Left ventricle myocardium superior (tissue), 1 donor: ENCODE results near the gene RCHY1. TPM values are rescaled to one million over a fixed set of nuclear protein-coding genes. Genes with fewer than 3 reads are reported as not detected.
"Not testable (repeated sequence)": the region's sequence is repeated elsewhere in the genome, so short reads cannot be mapped to it uniquely, and the experiment has no call there.

Experiments used
- ATAC-seq: fragments of 200-7000 bp; cut with Tn5 transposase; one replicate; pipeline ENCODE4 v1.9.1; 2020; ENCODE audit warnings: mild to moderate bottlenecking, moderate library complexity
- DNase-seq: peaks from one replicate; pipeline ENCODE4 v3.0.0-alpha.2; 2020
- intact Hi-C: fragments of 100-400 bp; cut with micrococcal nuclease; formaldehyde crosslinking; loops from one replicate; pipeline ENCODE4 v1.11.0; 2022
- total RNA-seq: library from RNA; stranded (reverse); fragmentation: NEBNext Ultra II Directional; extraction: Animal tissue kit (Norgen Biotek cat#: 25700); gene quantifications from one replicate; pipeline ENCODE4 v1.2.1, GENCODE V29; 2021
- donor health status: DM: no; HTN: yes; CAD: no; lungs with severe emphysema.

RCHY1 gene
- total RNA-seq, 1 donor from 2014 or later: 50.5 TPM

- intact Hi-C loops: no loop called here
- ATAC-seq: no peak
- no peak for DNase-seq
These were observed 11.7 kb upstream of the RCHY1 start for GRCh38 chr4:75525910-75526309.

- no peak for ATAC-seq
- no peak for DNase-seq
- intact Hi-C loops: no loop called here
These were observed 10.9 kb upstream of the RCHY1 start for GRCh38 chr4:75525086-75525485.

GRCh38 chr4:75519452-75519851 is 5.2 kb upstream of the RCHY1 start:
- DNase-seq, ATAC-seq, intact Hi-C loops: not testable (repeated sequence)

DNA sequence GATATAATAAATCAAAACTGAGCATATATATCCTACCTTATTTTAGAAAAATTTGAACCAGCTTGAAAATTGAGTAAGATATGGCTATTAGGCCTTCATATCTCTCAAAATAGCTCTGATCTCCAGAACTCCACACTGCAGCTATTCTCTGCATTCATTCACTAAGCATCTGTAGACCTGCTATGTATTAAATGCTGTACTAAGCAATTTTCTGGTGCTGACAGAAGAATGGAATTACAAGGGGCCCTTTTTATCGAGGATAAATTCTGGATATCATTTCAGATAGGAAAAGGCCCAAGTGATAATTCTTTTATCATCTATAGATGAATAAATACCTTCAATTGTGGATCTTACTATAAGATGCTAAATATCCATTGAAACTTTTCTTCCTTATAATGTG is 1.9 kb upstream of the RCHY1 start:
- DNase-seq (no peak), ATAC-seq (no peak)
- intact Hi-C loops: no loop called here

DNA sequence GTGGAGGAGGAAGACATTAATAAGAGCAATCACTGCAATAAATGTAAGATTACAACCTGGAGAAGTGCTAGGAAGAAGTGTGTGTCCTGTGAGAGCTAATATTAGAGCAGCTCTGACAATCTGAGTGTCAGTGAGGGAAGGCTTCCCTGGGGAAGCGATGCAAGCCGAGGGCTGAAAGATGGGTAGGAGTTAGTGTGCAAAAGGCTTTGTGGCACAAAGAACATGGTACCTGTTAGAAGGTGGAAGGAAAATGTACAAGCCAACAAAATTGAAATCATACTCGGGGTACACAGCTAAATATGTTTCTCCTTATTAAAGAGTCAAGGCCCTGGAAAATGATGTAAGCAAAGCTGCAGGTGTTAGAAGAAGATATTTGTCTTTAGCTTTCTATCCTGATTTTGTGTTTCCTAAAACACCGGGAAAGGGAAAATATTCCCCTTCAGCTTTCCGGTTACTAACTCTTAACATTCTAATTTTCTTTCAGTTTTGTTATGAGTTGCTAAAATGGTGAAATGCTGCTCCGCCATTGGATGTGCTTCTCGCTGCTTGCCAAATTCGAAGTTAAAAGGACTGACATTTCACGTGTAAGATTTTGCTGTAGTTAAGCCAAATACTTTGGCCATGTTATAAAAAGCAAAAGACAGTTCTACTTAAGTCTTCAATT is 878 bp upstream of the RCHY1 start:
- ATAC-seq: peak; percentile 3
- intact Hi-C loops: no loop called here
- no peak for DNase-seq

- DNase-seq (no peak), ATAC-seq (peak; percentile 2)
- intact Hi-C loops: no loop called here
These were observed 575 bp downstream of the RCHY1 start for GRCh38 chr4:75513526-75514130.

- intact Hi-C loops: no loop called here
These were observed 1.6 kb downstream of the RCHY1 start for GRCh38 chr4:75512386-75513211.

GRCh38 chr4:75511841-75512240 is 2.4 kb downstream of the RCHY1 start:
- intact Hi-C loops: no loop called here
- ATAC-seq (no peak), DNase-seq (no peak)

More at GRCh38 chr4:75512386-75513211, 1.6 kb downstream of the RCHY1 start:
- DNase-seq (no peak), ATAC-seq (no peak)

DNA sequence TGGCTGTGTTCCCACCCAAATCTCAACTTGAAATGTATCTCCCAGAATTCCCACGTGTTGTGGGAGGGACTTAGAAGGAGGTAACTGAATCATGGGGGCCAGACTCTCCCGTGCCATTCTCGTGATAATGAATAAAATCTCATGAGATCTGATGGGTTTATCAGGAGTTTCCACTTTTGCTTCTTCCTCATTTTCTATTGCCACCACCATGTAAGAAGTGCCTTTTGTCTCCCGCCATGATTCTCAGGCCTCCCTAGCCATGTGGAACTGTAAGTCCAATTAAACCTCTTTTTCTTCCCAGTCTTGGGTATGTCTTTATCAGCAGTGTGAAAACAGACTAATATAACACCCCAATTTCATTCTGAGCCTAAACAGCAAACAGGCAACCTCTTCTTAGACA is 4.6 kb downstream of the RCHY1 start:
- ATAC-seq, DNase-seq, intact Hi-C loops: not testable (repeated sequence)

- intact Hi-C loops: no loop called here
- no peak for ATAC-seq
- DNase-seq: no peak
These were observed 8.6 kb downstream of the RCHY1 start for GRCh38 chr4:75505630-75506029.

DNA sequence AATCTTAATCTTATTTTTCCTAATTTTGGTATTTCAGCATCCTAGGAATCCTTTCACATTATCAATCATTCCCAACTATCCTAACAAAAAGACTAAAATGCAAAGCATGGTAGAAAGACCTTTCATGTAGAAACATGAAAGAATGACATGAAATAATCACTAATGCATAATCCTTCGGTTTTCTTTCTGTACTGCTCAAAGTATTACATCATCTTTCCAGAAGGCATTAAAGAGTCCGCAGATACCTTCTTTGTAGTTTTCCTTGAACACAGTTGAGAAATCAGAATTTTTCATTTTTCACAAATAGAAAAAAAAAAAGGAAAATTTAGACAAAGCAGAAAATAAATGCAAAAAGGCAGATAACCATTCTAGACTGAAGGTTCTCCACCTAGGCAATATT is 11.5 kb downstream of the RCHY1 start:
- intact Hi-C loops: no loop called here
- DNase-seq (no peak), ATAC-seq (no peak)

GRCh38 chr4:75499900-75500299 is 14.3 kb downstream of the RCHY1 start:
- intact Hi-C loops: no loop called here
- DNase-seq: no peak
- ATAC-seq: no peak

DNA sequence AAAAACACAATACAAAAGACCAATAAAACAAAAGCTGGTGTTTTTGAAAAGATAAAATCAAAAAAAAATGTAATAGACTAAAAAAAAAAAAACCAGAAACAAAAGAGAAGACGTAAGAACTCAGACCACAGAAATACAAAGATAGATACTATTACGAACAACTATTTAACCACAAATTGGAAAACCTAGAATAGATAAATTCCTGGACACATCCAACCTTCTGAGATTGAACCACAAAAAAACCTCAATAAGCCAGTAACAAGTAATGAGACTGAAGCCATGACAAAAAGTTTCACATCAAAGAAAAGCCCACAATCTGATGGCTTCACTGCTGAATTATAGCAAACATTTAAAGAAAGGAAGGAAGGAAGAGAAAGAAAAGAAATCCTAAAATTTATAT is 16.2 kb downstream of the RCHY1 start:
- DNase-seq: no peak
- intact Hi-C loops: no loop called here
- no peak for ATAC-seq

DNA sequence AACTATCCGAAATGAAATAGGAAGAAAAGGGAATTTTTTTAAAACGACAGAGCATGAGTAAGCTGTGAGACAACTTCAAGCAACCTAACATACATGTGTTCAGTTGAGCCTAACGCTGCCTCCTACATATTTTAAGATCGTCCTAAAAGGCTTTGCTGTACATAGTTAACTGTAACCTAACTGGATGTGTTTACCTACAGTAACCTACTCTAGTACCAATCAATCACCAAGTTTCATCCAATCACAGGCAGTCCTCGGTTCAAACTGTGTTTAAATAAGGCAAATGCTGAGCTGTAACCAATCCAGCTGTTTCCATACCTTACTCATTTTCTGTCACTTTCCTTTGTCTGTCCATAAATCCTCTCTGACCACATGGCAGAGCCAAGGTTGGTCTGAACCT is 17.1 kb downstream of the RCHY1 start:
- DNase-seq: no peak
- intact Hi-C loops: no loop called here
- ATAC-seq: no peak

DNA sequence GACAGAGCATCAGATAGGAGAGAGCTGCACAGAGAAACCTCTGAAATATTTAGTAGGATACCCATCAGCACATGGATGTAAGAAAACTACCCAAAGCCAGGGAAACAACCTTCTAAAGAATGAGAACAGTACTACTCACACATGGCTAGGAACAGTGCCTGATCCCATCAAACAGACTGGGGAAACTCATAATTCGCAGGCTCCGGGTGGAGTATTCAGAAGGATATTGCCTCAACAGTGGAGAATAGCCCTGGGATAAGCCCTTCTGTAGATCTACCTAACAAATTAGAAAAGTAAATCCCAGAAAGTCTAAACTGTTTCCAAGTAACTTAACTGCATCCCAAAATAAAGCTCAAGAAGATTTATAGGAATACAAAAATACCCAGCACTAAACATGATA is 17.8 kb downstream of the RCHY1 start:
- no peak for DNase-seq
- intact Hi-C loops: no loop called here
- ATAC-seq: no peak

- DNase-seq: no peak
- no peak for ATAC-seq
- intact Hi-C loops: no loop called here
These were observed 18.7 kb downstream of the RCHY1 start for GRCh38 chr4:75495476-75495875.

DNA sequence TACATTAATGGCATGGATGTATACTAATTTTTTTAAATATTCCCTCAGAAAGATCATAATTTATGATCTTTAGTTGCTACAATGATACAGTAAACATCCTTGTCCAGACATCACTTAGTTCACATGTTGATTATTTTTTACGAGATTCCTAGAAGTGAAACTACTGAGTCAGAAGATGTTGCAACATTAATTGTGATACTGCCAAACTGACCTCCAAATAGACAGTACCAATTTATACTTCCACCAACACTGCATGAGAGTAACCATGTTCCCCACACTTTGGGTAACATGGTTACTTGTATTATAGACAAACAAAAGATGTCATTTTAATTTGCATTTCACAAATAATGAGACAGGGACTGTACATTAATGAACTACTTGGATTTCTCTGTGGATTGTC is 19.6 kb downstream of the RCHY1 start:
- intact Hi-C loops: no loop called here
- DNase-seq (no peak), ATAC-seq (peak; percentile 80)

DNA sequence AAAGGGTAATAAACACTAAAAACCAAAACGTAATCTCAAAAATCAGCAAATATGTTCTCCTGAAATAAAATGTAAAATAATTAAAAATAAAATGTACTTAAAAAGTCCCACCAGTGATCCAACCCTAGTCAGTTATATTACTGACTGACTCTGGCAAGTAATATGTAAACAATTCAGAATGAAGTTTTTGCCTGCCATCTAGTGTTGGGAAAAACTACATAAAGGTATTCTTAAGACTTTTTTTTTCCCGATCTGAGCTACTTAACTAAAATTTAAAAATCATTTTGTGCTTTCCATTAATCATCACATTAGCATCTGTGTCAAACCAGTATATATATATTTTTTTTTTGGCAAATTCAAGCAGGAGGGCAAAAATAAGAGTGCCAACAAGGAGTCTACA is 24.0 kb downstream of the RCHY1 start:
- ATAC-seq: no peak
- no peak for DNase-seq
- intact Hi-C loops: no loop called here

DNA sequence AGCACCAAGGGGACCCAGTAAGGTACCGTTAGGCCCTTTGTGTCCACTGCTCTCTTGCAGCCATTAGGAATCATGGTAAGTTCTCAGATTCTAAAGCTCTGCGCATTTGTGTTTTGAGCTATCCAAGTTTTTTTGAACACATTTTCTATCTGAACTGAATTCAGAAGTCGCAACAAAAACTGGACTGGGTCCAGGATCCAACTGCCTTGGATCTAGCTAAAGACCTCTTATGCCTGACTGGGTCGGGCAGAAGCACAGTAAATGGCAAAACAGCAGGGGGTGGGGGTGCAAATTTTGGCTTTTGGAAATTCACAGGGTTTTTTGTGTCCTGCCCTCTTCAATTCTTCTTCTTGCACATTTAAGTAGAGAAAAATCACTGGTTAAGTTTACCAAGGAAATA is 30.0 kb downstream of the RCHY1 start:
- DNase-seq: no peak
- ATAC-seq: no peak
- intact Hi-C loops: no loop called here

- ATAC-seq (no peak), DNase-seq (no peak)
- intact Hi-C loops: no loop called here
These were observed 37.0 kb downstream of the RCHY1 start for GRCh38 chr4:75477201-75477600.
